ENCODE data around the gene TAGLN2. TPM values are rescaled to one million over a fixed set of nuclear protein-coding genes. Genes with fewer than 3 reads are reported as not detected.

TAGLN2 gene
- total RNA-seq, 1 donor from 2014 or later, result 110 TPM

DNA sequence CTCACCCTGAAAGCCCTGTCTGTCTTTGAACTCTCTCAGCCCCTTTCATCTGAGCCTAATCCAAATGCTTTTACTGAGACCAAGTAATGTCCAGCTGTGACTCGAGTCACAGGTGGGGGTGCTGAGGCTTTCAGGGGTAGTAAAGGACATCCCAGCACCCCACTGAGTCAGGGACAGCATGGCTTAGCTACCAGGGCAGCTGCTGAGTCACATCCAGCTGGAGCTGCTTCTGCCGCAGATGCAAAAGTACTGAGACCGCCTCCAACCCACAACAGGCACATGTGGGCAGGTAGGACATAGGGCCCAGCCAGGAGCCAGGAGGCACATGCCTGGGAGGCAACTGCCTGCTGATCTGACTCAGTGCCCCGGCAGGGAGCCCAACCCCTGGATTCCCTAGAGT, 56.1 kb downstream of the TAGLN2 start:
- Histone ChIP-seq H3K9me3 (replicated peaks) (no peaks in the 10 kb centered on the region), H3K4me3 (no peak overlapping the region), H3K36me3 (no peaks in the 10 kb centered on the region), H3K4me1 (peaks cover 17% of the 10 kb centered on the region), H3K27ac (replicated peaks) (no peak overlapping the region), H3K27me3 (ENCODE audit: low read depth) (peaks cover 12% of the 10 kb centered on the region)
- intact Hi-C loops (cut with micrococcal nuclease), result no loop called here
- no peak for TF ChIP-seq CTCF (IDR thresholded peaks at IDR 0.05; ENCODE audit: borderline replicate concordance)
- no peak for DNase-seq

GRCh38 chr1:159868766-159869165, 56.5 kb downstream of the TAGLN2 start:
- Histone ChIP-seq H3K36me3 (no peaks in the 10 kb centered on the region), H3K9me3 (replicated peaks) (no peaks in the 10 kb centered on the region), H3K27me3 (ENCODE audit: low read depth) (peaks cover 12% of the 10 kb centered on the region), H3K27ac (replicated peaks) (no peak overlapping the region), H3K4me1 (peaks cover 17% of the 10 kb centered on the region), H3K4me3 (no peak overlapping the region)
- intact Hi-C loops (cut with micrococcal nuclease), result no loop called here
- no peak for TF ChIP-seq CTCF (IDR thresholded peaks at IDR 0.05; ENCODE audit: borderline replicate concordance)
- no peak for DNase-seq

Small RNA genes lying within 50 kb of the gene (microRNA-seq; reads per million reads assigned to microRNA genes)
- not detected for gene MIR4259

Other genes starting within 250 kb of the TAGLN2 start
- gene CRP, start 210.9 kb downstream of the TAGLN2 start, total RNA-seq, result not detected
- gene DUSP23, start 144.5 kb downstream of the TAGLN2 start, total RNA-seq, result 15.0 TPM
- 0.33 TPM for gene FCRL6, start 123.1 kb downstream of the TAGLN2 start, total RNA-seq
- gene SLAMF8, start 98.6 kb downstream of the TAGLN2 start, total RNA-seq, result 1.7 TPM
- not detected for gene VSIG8, start 62.9 kb downstream of the TAGLN2 start, total RNA-seq
- gene CFAP45, start 25.3 kb downstream of the TAGLN2 start, total RNA-seq, result 1.1 TPM
- 0.25 TPM for gene IGSF9, start 20.1 kb upstream of the TAGLN2 start, total RNA-seq
- not detected for gene SLAMF9, start 28.7 kb upstream of the TAGLN2 start, total RNA-seq
- 2.5 TPM for gene PIGM, start 106.5 kb upstream of the TAGLN2 start, total RNA-seq
- not detected for gene KCNJ10, start 144.7 kb upstream of the TAGLN2 start, total RNA-seq
- 0.05 TPM for gene KCNJ9, start 156.0 kb upstream of the TAGLN2 start, total RNA-seq
- gene IGSF8, start 173.1 kb upstream of the TAGLN2 start, total RNA-seq, result 18.2 TPM
- gene ATP1A2, start 190.3 kb upstream of the TAGLN2 start, total RNA-seq, result 401 TPM
- 0.11 TPM for gene ATP1A4, start 226.1 kb upstream of the TAGLN2 start, total RNA-seq